GM21529 (cell line): ENCODE data around the gene LDLR.
"Not testable (repeated sequence)": the region's sequence is repeated elsewhere in the genome, so short reads cannot be mapped to it uniquely, and the experiment has no call there.

Experiments used
- ATAC-seq: cut with Tn5 transposase; IDR thresholded peaks from one replicate; pipeline ENCODE4 v1.9.1; 2021; ENCODE audit not compliant: unreplicated experiment

Gene LDLR

GRCh38 chr19:11138601-11139300 is 49.5 kb downstream of the LDLR start:
- ATAC-seq, result no peak

DNA sequence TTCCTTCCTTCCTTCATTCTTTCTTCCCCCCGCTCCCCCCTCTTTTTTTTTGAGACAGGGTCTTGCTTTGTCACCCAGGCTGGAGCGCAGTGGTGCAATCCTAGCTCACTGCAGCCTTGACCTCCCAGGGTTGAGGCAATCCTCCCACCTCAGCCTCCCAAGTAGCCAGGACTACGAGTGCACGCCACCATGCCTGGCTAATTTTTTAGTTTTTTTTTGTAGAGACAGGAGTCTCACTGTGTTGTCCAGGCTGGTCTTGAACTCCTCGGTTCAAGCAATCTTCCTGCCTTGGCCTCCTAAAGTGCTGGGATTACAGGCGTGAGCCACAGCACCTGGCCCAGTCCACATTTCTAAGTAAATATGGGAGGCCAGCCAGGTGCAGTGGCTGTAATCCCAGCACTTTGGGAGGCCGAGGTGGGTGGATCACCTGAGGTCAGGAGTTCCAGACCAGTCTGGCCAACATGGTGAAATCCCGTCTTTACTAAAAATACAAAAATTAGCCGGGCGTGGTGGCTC is 50.8 kb downstream of the LDLR start:
- not testable (repeated sequence) for ATAC-seq

DNA sequence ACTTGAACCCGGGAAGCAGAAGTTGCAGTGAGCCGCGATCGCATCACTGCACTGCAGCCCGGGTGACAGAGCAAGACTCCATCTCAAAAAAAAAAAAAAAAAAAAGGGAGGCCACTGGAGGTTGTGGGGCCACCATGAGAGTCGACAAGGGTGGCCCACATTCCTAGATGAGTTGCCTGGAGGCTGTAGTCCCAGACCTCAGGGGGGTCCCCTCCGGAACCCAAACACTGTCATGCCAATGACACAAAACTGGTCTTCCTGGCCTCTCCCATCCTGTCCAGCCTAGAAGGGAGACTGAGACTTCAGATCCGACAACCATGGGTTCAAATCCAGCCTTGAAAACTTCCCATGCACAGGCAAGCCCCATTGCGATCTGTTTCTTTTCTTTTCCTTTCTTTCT is 51.6 kb downstream of the LDLR start:
- ATAC-seq, result no peak

DNA sequence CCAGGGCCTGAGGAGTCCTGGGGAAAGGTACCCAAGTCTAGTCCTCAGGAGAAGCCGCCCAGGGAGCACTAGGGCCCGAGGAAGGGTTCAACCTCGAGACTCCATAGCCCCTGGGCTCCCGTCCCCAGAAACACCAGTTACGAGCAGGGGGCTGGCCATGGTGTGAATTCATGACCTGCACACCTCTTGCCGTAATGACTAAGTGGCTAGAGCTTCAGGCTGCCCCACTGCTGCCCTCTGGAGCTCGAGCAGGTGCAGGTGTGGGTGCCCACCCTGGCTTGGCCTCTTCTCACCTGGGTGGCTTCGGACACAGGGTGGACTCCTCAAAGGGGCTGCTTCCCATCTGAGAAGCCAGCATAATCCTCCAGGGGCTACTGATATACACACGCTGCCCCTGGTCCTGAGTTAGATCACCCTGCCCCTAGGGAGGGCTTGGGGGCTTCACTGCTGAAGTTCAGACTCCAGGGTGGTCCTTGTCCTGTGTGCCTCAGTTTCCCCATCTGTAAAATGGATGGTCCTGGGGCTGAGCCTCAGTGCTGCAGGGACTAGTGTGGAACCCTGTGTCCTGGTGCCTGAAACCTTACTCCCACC is 52.8 kb downstream of the LDLR start:
- no peak for ATAC-seq

DNA sequence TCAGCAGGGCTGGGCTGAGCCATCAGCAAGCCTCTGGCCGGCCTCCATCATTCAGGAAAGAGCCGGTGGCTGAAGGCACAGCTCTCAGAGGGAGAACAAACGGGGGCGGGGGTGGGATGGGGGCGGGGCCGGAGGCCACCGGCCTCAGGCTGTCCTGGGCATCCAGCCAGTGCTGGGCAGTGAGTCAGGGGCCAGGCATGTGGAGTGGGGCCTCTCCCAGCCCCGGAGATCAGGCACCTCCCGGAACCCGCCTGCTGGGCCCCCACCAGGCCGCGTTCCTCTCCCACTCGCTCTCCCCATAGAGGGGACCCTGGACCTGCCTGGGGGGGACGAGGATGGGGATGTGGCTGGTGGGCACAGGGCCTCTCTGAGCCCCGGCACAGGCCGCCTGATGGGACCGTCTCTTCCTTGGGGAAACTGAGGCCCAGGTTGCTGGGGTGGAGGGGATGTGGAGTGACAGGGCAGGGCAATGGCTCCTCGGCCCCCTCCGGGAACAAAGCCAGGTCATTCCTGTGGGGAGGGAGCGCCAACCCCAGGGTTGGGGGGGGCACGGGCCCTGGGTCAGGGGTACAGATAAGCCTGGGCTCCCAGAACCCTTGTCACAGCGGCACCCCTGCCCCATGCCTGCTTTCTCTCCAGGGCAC is 53.4 kb downstream of the LDLR start:
- no peak for ATAC-seq

- ATAC-seq, result no peak
These were observed 56.3 kb downstream of the LDLR start for GRCh38 chr19:11145536-11145924.

GRCh38 chr19:11148001-11148400 is 58.7 kb downstream of the LDLR start:
- no peak for ATAC-seq

GRCh38 chr19:11151181-11151580 is 61.9 kb downstream of the LDLR start:
- no peak for ATAC-seq

DNA sequence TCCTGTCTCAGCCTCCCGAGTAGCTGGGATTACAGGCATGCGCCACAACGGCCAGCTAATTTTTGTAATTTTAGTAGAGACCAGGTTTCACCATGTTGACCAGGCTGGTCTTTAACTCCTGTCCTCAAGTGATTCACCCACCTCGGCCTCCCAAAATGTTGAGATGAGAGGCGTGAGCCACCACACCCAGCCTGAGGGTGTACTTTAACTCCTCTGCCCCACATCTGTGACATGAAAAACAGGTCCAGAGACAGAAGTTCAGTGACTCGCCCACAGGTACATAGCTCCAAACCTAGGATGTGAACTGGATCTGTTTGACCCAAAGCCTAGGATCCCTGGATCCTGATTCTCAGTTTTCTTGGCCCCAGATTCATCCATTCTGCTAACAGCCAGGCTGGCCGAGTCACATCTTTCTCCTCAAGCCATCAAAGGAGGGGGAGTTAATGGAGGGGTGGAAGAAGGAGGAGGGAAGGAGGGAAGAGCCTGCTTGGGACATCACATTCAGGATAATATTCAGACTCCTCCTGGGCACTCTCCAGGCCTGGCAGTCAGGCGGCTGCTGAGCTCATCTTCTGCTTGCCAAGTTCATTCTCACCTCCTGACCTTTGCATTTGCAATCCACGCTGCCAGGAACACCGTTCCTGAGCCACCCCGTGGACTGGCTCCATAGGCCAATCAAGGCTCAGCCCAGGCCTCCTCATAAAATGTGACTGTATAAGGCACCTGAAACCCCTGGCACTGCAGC is 63.2 kb downstream of the LDLR start:
- ATAC-seq, result no peak

DNA sequence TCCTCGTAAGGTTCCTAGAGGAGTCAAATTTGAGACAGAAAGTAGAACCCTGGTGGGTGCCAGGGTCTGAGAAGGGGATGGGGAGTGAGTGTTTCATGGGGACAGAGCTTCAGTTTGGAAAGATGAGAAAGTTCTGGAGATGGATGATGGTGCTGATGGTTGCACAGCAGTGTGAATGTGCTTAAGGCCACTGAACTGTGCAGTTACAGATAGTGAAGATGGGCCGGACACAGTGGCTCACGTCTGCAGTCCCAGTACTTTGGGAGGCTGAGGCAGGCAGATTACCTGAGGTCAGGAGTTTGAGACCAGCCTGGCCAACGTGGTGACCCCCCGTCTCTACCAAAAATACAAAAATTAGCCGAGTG is 65.4 kb downstream of the LDLR start:
- ATAC-seq, result no peak

DNA sequence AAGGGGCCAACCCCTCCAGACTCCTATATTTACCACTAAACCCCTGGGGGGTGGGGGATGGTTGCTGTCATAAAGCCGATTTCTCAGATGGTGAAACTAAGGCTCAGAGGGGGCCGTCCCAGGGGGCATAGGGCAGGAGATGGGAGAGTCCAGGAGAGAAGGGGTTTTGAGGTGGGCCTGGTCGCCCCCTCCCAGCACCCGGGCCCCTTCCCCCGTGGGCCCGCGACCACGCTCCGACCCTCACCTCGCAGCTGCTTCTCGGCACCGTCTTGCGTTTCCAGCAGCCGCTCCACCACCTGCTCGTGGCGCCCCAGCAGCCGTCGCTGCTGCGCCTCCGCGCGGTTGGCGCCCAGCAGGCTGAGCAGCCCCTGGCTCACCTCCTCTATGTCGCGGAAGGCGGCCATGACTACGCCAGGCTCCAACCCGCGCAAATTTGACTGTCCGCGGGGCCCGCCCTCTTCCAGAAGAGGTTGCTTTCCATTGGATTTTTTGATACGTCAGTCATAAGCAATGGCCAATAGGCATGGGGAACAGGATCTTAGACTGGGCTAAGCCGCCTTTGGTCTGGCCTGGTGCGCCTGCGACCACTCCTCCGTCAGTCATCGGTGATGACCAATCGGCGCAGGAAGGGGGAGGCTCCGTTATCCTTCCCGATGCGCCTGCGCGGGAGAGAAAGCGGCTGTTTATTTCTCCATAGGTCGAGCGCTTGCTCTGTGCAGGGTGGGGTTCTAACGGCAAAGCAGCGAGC is 66.3 kb downstream of the LDLR start, which contains the start of gene SPC24:
SPC24 (minus strand) TSS at position 410 of the 748 bp plus-strand sequence; CDS start at position 404, 6 bp downstream.
- peak; percentile 96 for ATAC-seq

- no peak for ATAC-seq
These were observed 70.6 kb downstream of the LDLR start for GRCh38 chr19:11159598-11160439.

- ATAC-seq, result not testable (repeated sequence)
These were observed 71.1 kb downstream of the LDLR start for GRCh38 chr19:11160440-11160768.

DNA sequence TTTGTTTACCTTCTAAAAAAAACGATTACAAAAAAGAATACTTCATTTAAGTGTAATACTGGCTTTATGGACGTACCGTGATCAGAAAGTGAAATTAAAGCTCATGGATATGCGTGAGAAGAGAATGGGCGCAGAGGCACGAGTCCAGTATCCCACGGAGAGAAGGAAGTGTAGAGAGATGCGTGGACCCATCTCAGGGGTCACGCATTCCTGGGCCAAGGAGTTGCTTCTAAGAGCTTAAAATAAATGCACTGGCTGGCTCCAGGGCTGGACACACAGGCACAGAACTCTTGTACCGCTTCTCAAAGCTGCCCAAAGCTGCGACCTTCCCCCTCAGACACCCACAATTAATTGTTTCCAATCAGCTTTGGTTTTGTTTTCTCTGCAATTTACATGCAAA is 75.0 kb downstream of the LDLR start:
- ATAC-seq, result no peak

DNA sequence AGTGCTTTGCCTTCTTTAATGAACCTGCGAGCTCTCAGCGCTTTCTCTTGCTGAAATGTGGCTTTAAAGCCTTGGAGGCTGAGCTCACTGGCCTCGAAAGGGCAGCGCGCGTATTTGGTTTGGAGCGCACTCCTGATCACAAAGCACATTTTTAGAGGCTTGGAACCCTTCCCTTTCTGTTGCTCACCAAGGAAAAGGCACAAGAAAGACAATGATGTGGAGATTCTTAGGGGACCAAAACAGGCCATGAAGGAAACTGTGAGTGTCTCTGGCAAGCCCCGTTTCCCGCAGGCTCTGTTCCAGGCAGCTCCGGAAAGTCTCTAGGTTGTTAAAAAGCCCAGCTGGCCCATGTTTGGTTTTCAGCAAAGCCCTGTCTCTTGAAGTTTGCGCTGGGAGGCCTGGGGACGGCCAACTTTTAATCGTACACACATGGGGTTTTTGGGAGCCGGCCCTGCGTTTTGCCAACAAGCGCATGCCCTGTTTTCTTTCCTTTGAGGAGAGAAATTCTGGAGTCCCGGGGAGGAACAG is 75.7 kb downstream of the LDLR start:
- no peak for ATAC-seq

DNA sequence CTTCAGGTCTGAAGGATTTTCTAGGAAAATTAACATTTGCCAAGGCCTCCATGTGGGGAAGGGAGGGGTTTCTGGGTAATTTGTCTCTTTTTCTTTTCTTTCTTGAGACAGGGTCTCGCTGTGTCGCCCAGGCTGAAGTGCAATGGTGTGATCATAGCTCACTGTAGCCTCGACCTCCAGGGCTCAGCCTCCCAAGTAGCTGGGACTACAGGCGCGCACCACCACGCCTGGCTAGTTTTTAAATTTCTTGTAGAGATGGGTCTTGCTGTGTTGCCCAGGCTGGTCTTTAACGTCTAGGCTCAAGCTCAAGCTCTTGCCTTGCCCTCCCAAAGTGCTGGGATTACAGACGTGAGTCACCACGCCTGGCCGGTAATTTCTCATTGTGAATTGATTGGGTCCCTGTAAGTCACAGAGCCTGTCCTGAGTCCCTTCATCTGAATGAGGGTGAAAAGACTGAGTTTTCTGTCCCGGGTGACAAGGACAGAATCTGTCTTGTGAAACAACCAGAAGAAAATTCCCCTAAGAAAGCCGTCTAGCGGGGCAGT is 76.3 kb downstream of the LDLR start:
- ATAC-seq, result no peak

DNA sequence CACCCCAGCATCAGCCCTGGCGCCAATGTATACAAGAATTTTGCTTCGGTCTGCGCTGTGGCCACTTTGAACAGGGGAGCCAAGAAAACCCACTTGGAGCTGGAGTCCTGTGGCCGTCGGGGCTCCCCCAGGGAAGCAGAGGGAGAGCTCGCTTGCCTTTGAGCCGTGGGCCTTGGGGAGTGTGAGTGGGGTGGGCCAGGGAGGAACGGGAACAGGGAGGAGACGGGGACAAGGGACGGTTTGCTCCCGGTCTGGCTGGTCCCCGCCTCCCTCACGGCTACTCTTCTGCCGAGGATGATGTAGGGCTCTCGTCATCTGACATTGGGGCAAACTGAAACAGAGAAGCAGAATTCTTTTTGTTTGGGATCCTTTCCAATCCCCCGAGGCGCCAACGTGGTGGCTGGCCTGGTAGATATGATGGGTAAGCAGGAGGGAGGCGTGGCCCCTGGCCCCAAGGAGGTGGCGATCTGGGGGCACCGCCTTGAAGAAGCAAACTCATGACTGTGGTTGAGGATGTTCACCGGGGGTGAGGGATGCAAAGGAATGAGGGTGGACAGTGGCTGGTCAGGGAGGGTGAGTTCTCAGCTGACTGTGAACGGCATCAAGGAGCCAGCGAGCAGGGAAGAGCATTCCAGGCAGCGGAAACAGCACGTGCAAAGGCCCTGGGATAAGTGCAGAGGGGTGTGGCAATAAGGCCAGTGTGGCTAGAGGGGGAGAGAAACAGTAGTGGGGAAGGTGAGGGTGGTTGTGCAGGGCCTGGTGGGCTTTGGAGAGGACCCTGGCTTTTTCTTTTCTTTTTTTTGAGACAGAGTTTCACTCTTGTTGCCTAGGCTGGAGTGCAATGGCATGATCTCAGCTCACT is 77.2 kb downstream of the LDLR start:
- ATAC-seq, result no peak

DNA sequence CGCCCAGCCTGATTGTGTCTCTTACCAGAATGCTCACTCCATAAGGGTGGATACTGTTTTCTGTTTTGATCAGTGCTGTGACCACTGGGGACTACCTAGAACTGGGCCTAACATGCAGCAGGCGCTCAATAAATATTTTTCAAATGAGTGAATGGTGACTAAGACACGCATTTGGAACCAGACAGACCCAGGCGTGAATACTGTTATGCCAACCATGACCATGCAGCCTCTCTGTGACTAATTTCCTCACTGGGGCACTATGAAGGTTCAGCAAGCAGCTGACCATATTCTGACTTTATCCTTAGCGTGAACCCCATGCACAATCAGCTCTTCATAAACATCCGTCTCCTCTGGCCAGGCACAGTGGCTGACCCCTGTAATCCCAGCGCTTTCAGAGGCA is 79.3 kb downstream of the LDLR start:
- ATAC-seq, result no peak
